GM12878 (cell line): ENCODE data around the gene SLIT1. TPM values are rescaled to one million over a fixed set of nuclear protein-coding genes. Genes with fewer than 3 reads are reported as not detected.

Experiments used
- ATAC-seq: fragments of 200-7000 bp; cut with Tn5 transposase; 3 replicates; pipeline ENCODE4 v1.9.1; 2020; ENCODE audit warnings: mild to moderate bottlenecking, moderate library complexity
- BruUV-seq: library from RNA; stranded (reverse); fragments of 400-500 nt; replicated peaks from 2 replicates; lab custom pipeline; 2021; lab: Mats Ljungman, UMichigan
- CTCF ChIA-PET: fragments of 300-600 bp; sonication (Branson Sonifier 250); formaldehyde crosslinking; extraction: SDS; loops from one replicate; lab custom pipeline; 2021; ENCODE audit warnings: inconsistent platforms; lab: Yijun Ruan, JAX
- POLR2A ChIA-PET: fragments of 350-600 bp; formaldehyde crosslinking; extraction: SDS; loops from one replicate; lab custom pipeline; 2021; ENCODE audit warnings: inconsistent platforms; lab: Charles Lee
- RAD21 ChIA-PET: fragments of 300-600 bp; sonication (Branson Sonifier 250); formaldehyde crosslinking; loops from one replicate; lab custom pipeline; 2023; ENCODE audit warnings: antibody characterized with exemption; ENCODE audit not compliant: unreplicated experiment; lab: Charles Lee
- SMC1A ChIA-PET: fragments of 300-600 bp; sonication (Branson Sonifier 250); formaldehyde crosslinking; loops from one replicate; lab custom pipeline; 2023; ENCODE audit not compliant: unreplicated experiment, uncharacterized antibody; lab: Charles Lee
- DNase-seq: peaks from one replicate; pipeline ENCODE4 v3.0.0-alpha.2; 2011; ENCODE audit warnings: low read depth, low spot score
- FAIRE-seq: peaks from 3 replicates; lab custom pipeline; 2011; peaks lifted over from hg19 to GRCh38; lab: Jason Lieb, UNC
- H2AFZ ChIP-seq: 2 replicates; pipeline ENCODE4 v1.6.0; 2011; ENCODE audit warnings: low read depth, low read length, control low read depth; ENCODE audit not compliant: control insufficient read depth
- H3K27ac ChIP-seq: 2 replicates; pipeline ENCODE4 v1.5.1; 2011; ENCODE audit warnings: control low read depth; ENCODE audit not compliant: control insufficient read depth, insufficient read depth
- H3K27me3 ChIP-seq, 2 experiments: replicated peaks in 1 of 2; 2 replicates each; pipeline versions ENCODE4 v1.6.0 to v1.6.1; 2011; ENCODE audit warnings: low read length in 1 of 2; ENCODE audit not compliant: control insufficient read depth in 2 of 2, insufficient read depth in 2 of 2
- H3K36me3 ChIP-seq, 2 experiments: 2 replicates each; pipeline ENCODE4 v1.5.1; 2011; ENCODE audit warnings: low read length in 1 of 2; ENCODE audit not compliant: control insufficient read depth in 2 of 2, insufficient read depth in 2 of 2
- H3K4me1 ChIP-seq: 2 replicates; pipeline ENCODE4 v1.6.1; 2011; ENCODE audit warnings: mild to moderate bottlenecking, low read length, moderate library complexity, mixed read lengths; ENCODE audit not compliant: control insufficient read depth, insufficient read depth
- H3K4me2 ChIP-seq: 2 replicates; pipeline ENCODE4 v1.6.0; 2011; ENCODE audit warnings: control low read depth; ENCODE audit not compliant: control insufficient read depth, insufficient read depth
- H3K4me3 ChIP-seq: fragments of 200-600 bp; sonication (generic); 2 replicates; pipeline ENCODE4 v1.5.1; 2016
- H3K79me2 ChIP-seq: 2 replicates; pipeline ENCODE4 v1.6.0; 2011; ENCODE audit warnings: low read length; ENCODE audit not compliant: control insufficient read depth, insufficient read depth
- H3K9ac ChIP-seq: 2 replicates; pipeline ENCODE4 v1.8.0; 2011; ENCODE audit warnings: low read length, control low read depth, mixed read lengths; ENCODE audit not compliant: control insufficient read depth, insufficient read depth
- H3K9me3 ChIP-seq: replicated peaks from 3 replicates; pipeline ENCODE4 v1.5.1; 2011; ENCODE audit warnings: mild to moderate bottlenecking, low read length; ENCODE audit not compliant: control insufficient read depth, insufficient read depth
- H4K20me1 ChIP-seq: 2 replicates; pipeline ENCODE4 v1.6.0; 2011; ENCODE audit not compliant: control insufficient read depth, insufficient read depth
- TBL1XR1 ChIP-seq: IDR thresholded peaks from 2 replicates; pipeline ENCODE4 v1.6.1; 2012; ENCODE audit warnings: low read depth, low read length, improper control_type of control experiment
- WGBS: methylation state at CpG from one replicate; pipeline ENCODE4 v1.1.6; 2016; ENCODE audit warnings: low lambda C conversion rate; ENCODE audit not compliant: insufficient replicate concordance, insufficient coverage; ENCODE audit errors: missing lambda C conversion rate; 5-methylcytosine and 5-hydroxymethylcytosine counted together
- in situ Hi-C: fragments of 300-500 bp; cut with MboI; formaldehyde crosslinking; loops from 9 replicates; pipeline ENCODE4 v1.14.3; 2018; ENCODE audit warnings: mixed read lengths
- intact Hi-C: fragments of 100-400 bp; cut with micrococcal nuclease; formaldehyde crosslinking; loops from one replicate; pipeline ENCODE4 v1.14.2; 2022; ENCODE audit not compliant: unreplicated experiment
- polyA plus RNA-seq, 11 experiments: library from polyadenylated mRNA; depleted of rRNA in 4 of 11; unstranded in 6 of 11; stranded (reverse) in 5 of 11; fragments of >200 nt; fragmentation: Nextera tagmentation in 4 of 11; fragmentation: Illumina TruSeq in 1 of 11; extraction: Ambion mirVana in 4 of 11; extraction: Trizol in 1 of 11; gene quantifications; 1 replicate in 1 of 11; 2 replicates in 10 of 11; pipeline versions ENCODE4 v1.2.1 to v1.2.3, GENCODE V29; 2011 to 2016; ENCODE audit warnings: inconsistent platforms in 2 of 11, missing spikeins in 2 of 11, low read depth in 1 of 11
- total RNA-seq, 4 experiments: library from RNA; depleted of rRNA in 3 of 4; stranded (reverse); fragments of >200 nt in 3 of 4; fragmentation: Illumina TruSeq in 1 of 4; extraction: Trizol in 1 of 4; gene quantifications; 2 replicates each; pipeline versions ENCODE4 v1.2.1 to v1.2.3, GENCODE V29; 2013 to 2021
- TF ChIP-seq, protein P1 (sequence below): fragments of 450-650 bp; IDR thresholded peaks from 2 replicates; pipeline ENCODE4 v1.6.1; 2017; ENCODE audit warnings: mild to moderate bottlenecking, low read depth, inconsistent platforms; ENCODE audit not compliant: poor library complexity, severe bottlenecking
- TF ChIP-seq, protein P2 (sequence below): fragments of 450-650 bp; IDR thresholded peaks from 2 replicates; pipeline ENCODE4 v1.6.1; 2017; ENCODE audit warnings: antibody characterized with exemption, mild to moderate bottlenecking, moderate library complexity
- TF ChIP-seq, protein P3 (sequence below): IDR thresholded peaks from 2 replicates; pipeline ENCODE4 v1.6.1; 2012; ENCODE audit warnings: low read depth, low read length, improper control_type of control experiment

Gene SLIT1
- total and polyA plus RNA-seq, 10 of the 15 experiments (the other 5 are each of a cell fraction or from before 2014, with no cell fraction given) = 0.04 to 0.19 (median 0.06) TPM; not detected in 4

DNA sequence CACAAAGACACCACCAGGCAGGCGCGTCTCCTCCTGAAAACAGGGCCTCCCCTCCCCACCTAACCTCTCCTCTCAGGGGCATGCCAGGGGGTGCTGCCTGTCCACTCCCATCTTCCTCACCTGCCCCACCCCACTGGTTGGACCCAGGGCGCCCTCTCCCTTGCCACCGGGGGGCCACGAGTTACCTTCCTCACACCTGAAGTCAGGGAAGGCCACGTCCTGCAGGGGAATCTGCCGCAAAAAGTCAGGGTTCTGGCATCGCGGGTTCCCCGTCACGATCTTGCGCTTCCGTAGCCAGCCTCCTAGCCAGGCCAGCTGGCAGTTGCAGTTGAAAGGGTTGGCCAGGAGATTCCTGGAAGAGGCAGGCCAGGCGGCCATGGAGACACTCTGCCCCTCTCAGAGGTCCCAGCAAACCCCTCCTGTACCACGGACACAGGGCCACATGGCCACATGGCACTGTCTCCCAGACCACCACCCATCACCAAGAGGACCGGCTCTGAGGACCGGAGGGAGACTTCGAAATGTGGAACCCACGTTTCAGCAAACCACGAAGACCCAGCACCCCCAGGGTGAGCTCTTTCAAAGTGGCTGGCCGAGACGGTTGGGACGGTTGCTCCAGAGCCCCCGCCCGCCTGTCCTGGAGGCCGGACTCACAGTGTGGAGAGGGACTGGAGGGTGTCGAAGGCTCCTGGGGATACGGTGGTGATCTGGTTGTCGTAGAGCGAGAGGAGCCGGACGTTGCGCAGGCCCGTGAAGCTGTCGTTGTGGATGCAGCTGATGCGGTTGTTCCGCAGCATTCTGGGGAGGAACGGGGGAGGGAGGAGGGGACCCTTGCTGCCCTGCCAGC lies 142.8 kb downstream of the SLIT1 start (continued):
- TF ChIP-seq, protein P1, sequence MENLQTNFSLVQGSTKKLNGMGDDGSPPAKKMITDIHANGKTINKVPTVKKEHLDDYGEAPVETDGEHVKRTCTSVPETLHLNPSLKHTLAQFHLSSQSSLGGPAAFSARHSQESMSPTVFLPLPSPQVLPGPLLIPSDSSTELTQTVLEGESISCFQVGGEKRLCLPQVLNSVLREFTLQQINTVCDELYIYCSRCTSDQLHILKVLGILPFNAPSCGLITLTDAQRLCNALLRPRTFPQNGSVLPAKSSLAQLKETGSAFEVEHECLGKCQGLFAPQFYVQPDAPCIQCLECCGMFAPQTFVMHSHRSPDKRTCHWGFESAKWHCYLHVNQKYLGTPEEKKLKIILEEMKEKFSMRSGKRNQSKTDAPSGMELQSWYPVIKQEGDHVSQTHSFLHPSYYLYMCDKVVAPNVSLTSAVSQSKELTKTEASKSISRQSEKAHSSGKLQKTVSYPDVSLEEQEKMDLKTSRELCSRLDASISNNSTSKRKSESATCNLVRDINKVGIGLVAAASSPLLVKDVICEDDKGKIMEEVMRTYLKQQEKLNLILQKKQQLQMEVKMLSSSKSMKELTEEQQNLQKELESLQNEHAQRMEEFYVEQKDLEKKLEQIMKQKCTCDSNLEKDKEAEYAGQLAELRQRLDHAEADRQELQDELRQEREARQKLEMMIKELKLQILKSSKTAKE = no peak
- TF ChIP-seq, protein P2, sequence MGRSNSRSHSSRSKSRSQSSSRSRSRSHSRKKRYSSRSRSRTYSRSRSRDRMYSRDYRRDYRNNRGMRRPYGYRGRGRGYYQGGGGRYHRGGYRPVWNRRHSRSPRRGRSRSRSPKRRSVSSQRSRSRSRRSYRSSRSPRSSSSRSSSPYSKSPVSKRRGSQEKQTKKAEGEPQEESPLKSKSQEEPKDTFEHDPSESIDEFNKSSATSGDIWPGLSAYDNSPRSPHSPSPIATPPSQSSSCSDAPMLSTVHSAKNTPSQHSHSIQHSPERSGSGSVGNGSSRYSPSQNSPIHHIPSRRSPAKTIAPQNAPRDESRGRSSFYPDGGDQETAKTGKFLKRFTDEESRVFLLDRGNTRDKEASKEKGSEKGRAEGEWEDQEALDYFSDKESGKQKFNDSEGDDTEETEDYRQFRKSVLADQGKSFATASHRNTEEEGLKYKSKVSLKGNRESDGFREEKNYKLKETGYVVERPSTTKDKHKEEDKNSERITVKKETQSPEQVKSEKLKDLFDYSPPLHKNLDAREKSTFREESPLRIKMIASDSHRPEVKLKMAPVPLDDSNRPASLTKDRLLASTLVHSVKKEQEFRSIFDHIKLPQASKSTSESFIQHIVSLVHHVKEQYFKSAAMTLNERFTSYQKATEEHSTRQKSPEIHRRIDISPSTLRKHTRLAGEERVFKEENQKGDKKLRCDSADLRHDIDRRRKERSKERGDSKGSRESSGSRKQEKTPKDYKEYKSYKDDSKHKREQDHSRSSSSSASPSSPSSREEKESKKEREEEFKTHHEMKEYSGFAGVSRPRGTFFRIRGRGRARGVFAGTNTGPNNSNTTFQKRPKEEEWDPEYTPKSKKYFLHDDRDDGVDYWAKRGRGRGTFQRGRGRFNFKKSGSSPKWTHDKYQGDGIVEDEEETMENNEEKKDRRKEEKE = no peak
- TF ChIP-seq, protein P3, sequence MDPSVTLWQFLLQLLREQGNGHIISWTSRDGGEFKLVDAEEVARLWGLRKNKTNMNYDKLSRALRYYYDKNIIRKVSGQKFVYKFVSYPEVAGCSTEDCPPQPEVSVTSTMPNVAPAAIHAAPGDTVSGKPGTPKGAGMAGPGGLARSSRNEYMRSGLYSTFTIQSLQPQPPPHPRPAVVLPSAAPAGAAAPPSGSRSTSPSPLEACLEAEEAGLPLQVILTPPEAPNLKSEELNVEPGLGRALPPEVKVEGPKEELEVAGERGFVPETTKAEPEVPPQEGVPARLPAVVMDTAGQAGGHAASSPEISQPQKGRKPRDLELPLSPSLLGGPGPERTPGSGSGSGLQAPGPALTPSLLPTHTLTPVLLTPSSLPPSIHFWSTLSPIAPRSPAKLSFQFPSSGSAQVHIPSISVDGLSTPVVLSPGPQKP = no peak
- TF ChIP-seq, all 136 proteins: peak for 0

DNA sequence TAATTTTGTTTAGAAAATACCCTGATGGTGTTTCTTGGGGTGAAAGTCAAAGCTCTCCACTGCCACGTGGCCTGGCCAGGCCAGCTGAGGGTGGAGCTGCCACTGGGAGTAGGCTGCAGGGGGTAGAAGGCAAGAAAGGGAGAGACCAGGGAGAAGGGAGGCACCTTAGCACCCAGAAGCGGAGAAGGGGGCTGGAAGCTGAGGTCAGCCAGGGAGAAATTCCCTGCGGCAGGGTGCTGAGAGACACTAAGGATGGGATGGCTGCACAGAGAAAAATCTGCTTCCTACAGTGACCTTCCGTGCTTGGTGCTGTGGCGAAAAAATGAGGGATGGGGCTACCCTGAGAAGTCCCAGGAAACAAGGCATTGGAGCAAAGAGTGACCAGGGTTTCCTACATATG lies 143.7 kb downstream of the SLIT1 start:
- intact Hi-C loops = no loop called here
- CTCF ChIA-PET = interaction anchor here (1.1 kb wide), 1 partner anchor 168 kb away, joined by 3 read pairs; no protein-coding TSS in a partner anchor
- Histone ChIP-seq H3K36me3 (no peaks in the 10 kb centered on the region), H3K4me3 (no peak overlapping the region), H3K27ac (no peak overlapping the region), H3K4me2 (no peak overlapping the region), H3K9ac (no peak overlapping the region), H3K4me1 (peaks cover 7% of the 10 kb centered on the region), H3K79me2 (no peaks in the 10 kb centered on the region), H3K9me3 (no peaks in the 10 kb centered on the region), H4K20me1 (no peaks in the 10 kb centered on the region), H2AFZ (no peak overlapping the region), H3K27me3 (no peaks in the 10 kb centered on the region; a peak in 1 of 4 replicates)
- RAD21 ChIA-PET = no interaction called here
- SMC1A ChIA-PET = no interaction called here
- TF ChIP-seq TBL1XR1 = no peak
- in situ Hi-C loops = no loop called here
- POLR2A ChIA-PET = no interaction called here
- BruUV-seq = no TSS peak
- DNase-seq = no peak
- WGBS = 37% methylated on average over 5 of the region's 5 CpGs
- FAIRE-seq = no peak
- no peak for ATAC-seq
